Activated naive CD4-positive, alpha-beta T cell treated with anti-CD3 and anti-CD28 coated beads, Interleukin-2, amount 50 U/mL, for 24 hours (primary cell): ENCODE results near the gene CCDC121.
"Not testable (repeated sequence)": the region's sequence is repeated elsewhere in the genome, so short reads cannot be mapped to it uniquely, and the experiment has no call there.

Experiments
- H3K27ac Mint-ChIP-seq: one replicate; pipeline ENCODE4 v1.8.0; 2021; ENCODE audit warnings: mild to moderate bottlenecking, mixed read lengths
- H3K27me3 Mint-ChIP-seq: one replicate; pipeline ENCODE4 v1.8.0; 2021; ENCODE audit warnings: mixed read lengths
- H3K36me3 Mint-ChIP-seq: one replicate; pipeline ENCODE4 v1.8.0; 2021; ENCODE audit warnings: mixed read lengths
- H3K4me1 Mint-ChIP-seq: one replicate; pipeline ENCODE4 v1.8.0; 2021; ENCODE audit warnings: mixed read lengths
- H3K4me3 Mint-ChIP-seq: one replicate; pipeline ENCODE4 v1.8.0; 2021; ENCODE audit warnings: mild to moderate bottlenecking, mixed read lengths
- H3K9me3 Mint-ChIP-seq: one replicate; pipeline ENCODE4 v1.8.0; 2021; ENCODE audit warnings: mixed read lengths

The CCDC121 gene

DNA sequence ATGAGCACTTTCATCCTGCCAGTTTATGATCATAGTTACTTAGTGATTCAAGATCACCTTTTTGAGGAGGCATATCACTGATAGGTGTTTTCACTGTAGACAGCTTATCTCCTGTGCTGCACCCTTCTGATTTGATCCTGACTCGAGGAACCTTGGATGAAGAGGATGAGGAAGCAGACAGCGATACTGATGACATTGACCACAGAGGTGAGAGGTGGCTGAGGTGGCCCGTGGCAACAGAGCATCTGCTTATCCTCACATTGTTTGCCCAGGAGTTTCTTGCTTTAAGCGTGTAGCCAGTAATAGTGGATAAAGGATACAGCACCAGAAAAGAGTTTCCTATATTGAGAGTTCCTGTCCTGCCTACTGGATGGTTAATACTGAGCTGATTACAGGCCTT is 18.9 kb upstream of the CCDC121 start:
- H3K27me3 Mint-ChIP-seq: no peaks in the 10 kb centered on the region
- H3K27ac Mint-ChIP-seq: no peak overlapping the region
- no peak overlapping the region for H3K4me3 Mint-ChIP-seq
- H3K4me1 Mint-ChIP-seq: peaks cover 4% of the 10 kb centered on the region
- no peaks in the 10 kb centered on the region for H3K9me3 Mint-ChIP-seq
- peaks cover 10% of the 10 kb centered on the region for H3K36me3 Mint-ChIP-seq

DNA sequence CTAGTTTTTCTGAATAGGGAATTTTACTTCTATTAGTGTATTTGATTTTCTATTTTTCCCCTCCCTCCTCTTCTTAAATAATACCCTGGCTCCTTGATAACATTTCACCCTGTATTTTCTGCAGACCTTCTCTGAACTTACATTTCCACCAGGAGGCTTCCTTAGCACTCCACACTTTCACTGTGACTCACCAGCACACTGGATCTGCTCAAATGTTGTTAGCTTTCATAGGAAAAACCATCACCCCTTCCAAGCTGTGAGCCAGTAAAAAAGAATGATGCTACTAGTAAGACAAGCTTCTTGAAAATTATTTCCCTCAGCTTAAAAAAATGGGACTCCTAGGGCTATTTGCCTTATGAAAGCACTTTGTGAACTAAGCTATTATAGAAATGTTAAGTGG is 18.5 kb upstream of the CCDC121 start:
- H3K27ac Mint-ChIP-seq: no peak overlapping the region
- H3K4me1 Mint-ChIP-seq: no peaks in the 10 kb centered on the region
- no peak overlapping the region for H3K4me3 Mint-ChIP-seq
- H3K9me3 Mint-ChIP-seq: no peaks in the 10 kb centered on the region
- peaks cover 10% of the 10 kb centered on the region for H3K36me3 Mint-ChIP-seq
- H3K27me3 Mint-ChIP-seq: no peaks in the 10 kb centered on the region

DNA sequence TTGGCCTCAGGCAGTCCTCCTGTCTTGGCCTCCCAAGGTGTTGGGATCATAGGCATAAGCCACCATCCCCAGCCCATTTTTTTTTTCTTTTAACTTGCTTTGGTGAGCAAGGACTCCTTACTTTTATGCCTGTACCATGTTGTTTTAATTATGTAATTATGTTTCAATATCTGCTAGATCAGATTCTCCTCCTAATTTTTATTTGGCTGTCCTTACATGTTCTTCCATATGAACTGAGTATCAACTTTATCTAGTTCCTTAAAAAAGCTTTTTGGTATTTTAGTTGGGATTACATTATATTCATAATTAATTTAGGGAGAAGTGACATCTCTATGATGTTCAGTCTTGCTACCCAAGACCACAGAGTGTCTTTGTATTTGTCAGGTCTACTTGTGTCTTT is 16.4 kb upstream of the CCDC121 start:
- H3K9me3 Mint-ChIP-seq: no peaks in the 10 kb centered on the region
- H3K27ac Mint-ChIP-seq: peak overlapping the region; percentile 10
- no peaks in the 10 kb centered on the region for H3K27me3 Mint-ChIP-seq
- H3K4me1 Mint-ChIP-seq: no peaks in the 10 kb centered on the region
- no peak overlapping the region for H3K4me3 Mint-ChIP-seq
- H3K36me3 Mint-ChIP-seq: peaks cover 13% of the 10 kb centered on the region

DNA sequence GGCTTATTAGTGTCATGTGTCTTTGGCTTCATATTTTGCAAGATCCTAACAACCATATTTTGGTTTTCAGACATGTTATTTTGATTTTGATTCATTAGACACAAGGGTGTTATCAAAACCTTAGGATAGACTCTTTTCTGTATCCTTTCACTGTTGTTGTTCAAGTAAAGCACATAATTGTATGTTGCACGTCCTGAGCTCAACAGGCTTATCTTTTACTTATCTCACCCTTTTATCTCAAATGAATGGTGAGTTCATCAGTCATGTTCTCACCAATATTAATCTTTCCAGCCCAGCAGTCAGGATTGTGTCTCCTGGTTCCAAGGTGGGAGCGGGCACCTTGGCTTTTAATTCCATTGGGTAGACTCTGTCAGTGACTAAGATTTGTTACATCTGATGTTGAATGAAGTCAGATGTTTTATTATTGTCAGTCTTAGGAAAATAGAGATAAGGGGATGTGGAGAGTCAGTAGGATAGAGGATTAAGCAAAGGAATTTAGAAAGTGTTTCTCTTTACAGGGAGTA is 12.0 kb upstream of the CCDC121 start:
- Mint-ChIP-seq H3K36me3 (peaks cover 21% of the 10 kb centered on the region), H3K9me3 (no peaks in the 10 kb centered on the region), H3K27me3 (no peaks in the 10 kb centered on the region), H3K4me1 (peaks cover 17% of the 10 kb centered on the region), H3K4me3 (no peak overlapping the region), H3K27ac (no peak overlapping the region)

DNA sequence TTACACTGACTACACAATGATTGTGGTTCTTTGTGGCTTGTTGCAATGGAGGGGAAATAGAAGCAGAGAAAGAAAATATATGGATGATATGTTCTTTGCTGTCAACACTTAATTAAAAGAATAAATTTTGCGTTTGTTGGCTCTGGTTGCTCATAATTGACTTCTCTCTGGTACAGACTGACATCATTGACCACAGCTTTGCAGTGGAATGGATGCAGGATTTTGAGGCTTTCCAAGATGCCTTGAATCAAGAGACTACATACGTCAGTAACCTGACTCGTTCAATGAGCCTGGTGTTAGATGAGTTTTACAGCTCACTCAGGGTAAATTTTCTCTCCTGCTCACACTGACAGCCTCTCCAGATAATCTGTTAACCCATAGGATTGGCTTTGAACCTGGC is 9.9 kb upstream of the CCDC121 start:
- Mint-ChIP-seq H3K4me3 (peak overlapping the region; percentile 75), H3K9me3 (no peaks in the 10 kb centered on the region), H3K27ac (peak overlapping the region; percentile 96), H3K4me1 (peaks cover 25% of the 10 kb centered on the region), H3K27me3 (no peaks in the 10 kb centered on the region), H3K36me3 (peaks cover 33% of the 10 kb centered on the region)

DNA sequence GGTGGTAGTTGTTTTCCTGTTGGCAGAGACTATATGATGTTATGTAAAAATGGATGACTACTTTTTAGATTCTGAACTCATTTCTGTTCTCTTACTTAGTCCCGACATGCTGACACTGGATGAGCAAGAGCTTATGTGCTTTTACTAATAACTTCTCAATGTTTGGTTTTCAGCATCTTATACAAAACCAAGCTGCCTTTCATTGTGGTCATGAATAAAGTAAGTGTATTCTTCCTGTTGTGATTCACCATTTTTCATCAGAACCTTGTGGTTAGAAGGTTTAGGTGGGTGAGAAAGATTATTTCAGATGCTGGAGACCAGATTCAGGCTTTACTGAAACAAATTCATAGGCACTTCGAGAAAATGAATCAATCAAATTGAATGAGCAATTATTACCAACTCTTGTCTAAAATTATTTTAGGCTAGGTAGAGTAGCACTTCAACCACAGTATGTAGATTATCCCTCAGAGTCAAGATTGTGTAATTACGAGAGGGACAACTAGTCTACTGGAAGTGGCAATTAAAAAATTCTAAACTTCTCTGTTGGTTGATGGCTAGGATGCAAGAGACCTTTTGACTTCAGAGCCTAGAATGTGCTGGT is 9.3 kb upstream of the CCDC121 start:
- no peaks in the 10 kb centered on the region for H3K9me3 Mint-ChIP-seq
- H3K27me3 Mint-ChIP-seq: no peaks in the 10 kb centered on the region
- H3K27ac Mint-ChIP-seq: peak overlapping the region; percentile 96
- H3K36me3 Mint-ChIP-seq: peaks cover 35% of the 10 kb centered on the region
- H3K4me3 Mint-ChIP-seq: peak overlapping the region; percentile 75
- H3K4me1 Mint-ChIP-seq: peaks cover 26% of the 10 kb centered on the region

DNA sequence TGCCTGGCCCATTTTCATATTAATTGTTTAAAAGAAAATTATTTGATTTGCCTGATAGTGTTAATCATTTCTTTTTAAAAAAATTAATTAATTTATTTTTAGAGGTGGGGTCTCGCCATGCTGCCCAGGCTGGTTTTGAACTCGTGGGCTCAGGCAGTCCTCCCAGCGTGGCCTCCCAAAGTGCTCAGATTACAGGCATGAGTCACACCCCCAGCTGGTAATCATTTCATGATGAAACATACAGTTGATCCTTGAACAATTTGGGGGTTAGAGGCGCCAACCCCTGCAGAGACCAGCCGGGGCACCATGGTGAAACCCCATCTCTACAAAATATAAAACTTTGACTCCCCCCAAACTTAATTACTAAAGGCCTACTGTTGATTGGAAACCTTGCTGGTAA is 8.0 kb upstream of the CCDC121 start:
- Mint-ChIP-seq H3K9me3 (no peaks in the 10 kb centered on the region), H3K27me3 (no peaks in the 10 kb centered on the region), H3K36me3 (peaks cover 38% of the 10 kb centered on the region), H3K27ac (no peak overlapping the region), H3K4me3 (no peak overlapping the region), H3K4me1 (peaks cover 35% of the 10 kb centered on the region)

DNA sequence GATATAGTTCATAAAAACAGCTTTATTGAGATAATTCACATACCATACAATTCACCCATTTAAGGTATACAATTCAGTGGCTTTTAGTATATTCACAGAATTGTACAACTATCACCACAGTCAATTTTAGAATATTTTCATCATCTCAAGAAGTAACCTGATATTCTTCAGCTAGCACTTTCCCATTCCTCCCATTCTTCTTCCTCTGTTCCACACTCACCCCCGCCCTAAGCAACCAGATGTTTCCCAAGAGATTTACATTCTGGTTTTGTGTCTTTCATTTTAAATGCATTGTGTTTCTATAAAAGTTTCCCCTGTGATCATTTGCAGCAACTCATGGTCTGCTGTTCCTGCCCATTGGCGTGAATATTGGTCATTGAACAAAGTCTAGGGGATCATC is 5.5 kb upstream of the CCDC121 start:
- Mint-ChIP-seq H3K27me3 (no peaks in the 10 kb centered on the region), H3K36me3 (peaks cover 39% of the 10 kb centered on the region), H3K4me1 (peaks cover 48% of the 10 kb centered on the region), H3K9me3 (no peaks in the 10 kb centered on the region), H3K27ac (no peak overlapping the region), H3K4me3 (no peak overlapping the region)

DNA sequence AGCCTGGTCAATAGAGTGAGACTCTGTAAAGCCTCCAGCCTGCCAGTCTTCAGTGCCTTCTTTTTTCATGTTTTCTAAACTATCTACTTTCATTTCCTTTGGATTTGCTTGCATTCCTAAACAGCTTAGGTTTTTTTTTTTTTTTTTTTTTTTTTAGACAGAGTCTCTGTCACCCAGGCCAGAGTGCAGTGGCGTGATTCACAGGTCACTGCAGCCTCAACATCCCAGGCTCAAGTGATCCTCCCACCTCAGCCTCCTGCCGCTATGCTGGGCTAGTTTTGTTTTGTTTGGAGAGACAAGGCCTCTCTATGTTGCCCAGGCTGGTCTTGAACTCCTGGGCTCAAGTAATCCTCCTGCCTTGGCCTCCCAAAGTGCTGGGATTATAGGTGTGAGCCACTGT is 1.4 kb upstream of the CCDC121 start:
- H3K4me1 Mint-ChIP-seq: peaks cover 31% of the 10 kb centered on the region
- H3K27me3 Mint-ChIP-seq, H3K9me3 Mint-ChIP-seq, H3K4me3 Mint-ChIP-seq, H3K27ac Mint-ChIP-seq: not testable (repeated sequence)
- H3K36me3 Mint-ChIP-seq: peaks cover 21% of the 10 kb centered on the region

DNA sequence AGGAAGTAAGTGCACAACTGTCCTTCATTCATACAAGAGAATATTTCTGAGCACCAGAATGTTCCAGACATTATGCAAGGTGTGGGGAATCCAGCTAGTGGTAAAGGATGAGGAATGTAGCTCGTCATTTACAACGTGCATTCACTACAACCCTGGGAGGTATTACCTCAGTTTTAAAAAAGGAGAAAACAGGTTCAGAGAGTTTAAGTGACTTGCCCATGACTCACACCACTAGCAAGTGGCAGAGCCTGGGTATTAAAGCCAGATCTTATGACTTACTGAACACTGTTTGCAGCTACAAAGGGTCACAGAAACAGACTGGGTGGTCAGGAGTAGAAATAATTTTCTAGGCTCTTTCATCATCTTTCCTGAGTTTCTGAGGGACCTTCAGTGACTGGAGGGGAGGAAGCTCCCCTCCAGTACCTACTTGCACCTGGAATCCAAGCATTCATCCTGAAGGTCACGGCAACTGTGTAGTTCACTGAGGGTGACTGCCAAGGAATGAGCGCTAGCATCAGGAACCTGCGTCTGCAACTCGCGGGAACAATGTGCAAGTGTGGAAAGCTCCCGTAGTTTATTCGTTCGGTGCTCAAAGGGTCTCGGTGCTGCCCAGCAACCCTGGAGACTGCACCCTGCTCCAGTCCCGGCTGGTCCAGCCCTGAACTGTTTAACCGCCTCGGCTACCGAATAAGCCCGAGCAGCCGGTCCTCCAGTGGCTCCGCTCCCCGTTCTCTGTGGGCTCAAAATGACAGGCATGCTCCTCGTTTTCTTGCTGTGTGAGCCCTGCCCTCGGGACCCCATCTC is 647 bp downstream of the CCDC121 start:
- H3K27me3 Mint-ChIP-seq: no peaks in the 10 kb centered on the region
- H3K4me3 Mint-ChIP-seq: no peak overlapping the region
- H3K9me3 Mint-ChIP-seq: no peaks in the 10 kb centered on the region
- H3K4me1 Mint-ChIP-seq: peaks cover 22% of the 10 kb centered on the region
- peak overlapping the region; percentile 4 for H3K27ac Mint-ChIP-seq
- peaks cover 19% of the 10 kb centered on the region for H3K36me3 Mint-ChIP-seq

DNA sequence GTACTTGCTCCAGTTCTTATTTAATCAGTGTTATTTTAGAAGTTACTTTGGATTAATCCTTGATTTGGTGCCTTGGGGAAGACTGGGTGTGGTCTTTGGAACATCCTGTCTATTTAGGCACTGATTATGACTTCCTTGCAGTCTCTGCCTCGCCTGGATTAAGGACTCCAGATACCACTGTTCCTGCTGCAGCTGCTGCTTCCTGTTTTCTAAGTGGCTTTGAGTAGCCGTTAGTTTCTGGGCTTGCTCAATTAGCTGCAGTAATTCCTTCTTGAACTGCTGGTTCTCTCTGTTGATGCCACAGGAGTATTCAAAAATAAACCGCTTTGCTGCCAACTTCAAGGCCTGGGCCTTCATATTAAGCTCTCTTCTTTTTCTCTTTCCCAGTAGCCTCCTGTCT is 1.9 kb downstream of the CCDC121 start:
- peaks cover 18% of the 10 kb centered on the region for H3K4me1 Mint-ChIP-seq
- H3K36me3 Mint-ChIP-seq: peaks cover 24% of the 10 kb centered on the region
- not testable (repeated sequence) for H3K27me3 Mint-ChIP-seq, H3K9me3 Mint-ChIP-seq, H3K4me3 Mint-ChIP-seq
- peak overlapping the region; percentile 92 for H3K27ac Mint-ChIP-seq

DNA sequence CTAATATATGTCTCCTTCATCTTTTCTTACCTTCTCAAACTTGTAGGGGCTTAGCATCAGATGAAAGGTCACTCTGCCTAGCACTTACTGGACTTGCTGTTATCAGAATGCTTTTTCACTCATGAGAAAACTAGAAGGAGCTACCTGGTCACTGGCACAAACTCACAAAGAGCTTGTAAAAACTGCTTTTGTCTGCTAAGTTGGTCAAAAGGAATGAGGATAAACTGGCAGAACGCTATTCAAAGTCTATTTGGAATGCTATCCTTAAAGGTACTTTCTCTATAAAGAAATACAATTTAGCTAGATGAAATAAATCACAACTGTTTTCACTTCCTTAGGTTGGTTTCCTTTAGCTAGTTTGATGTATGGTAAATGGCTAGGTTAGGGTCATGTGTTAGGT is 2.5 kb downstream of the CCDC121 start:
- not testable (repeated sequence) for H3K9me3 Mint-ChIP-seq, H3K27ac Mint-ChIP-seq, H3K4me3 Mint-ChIP-seq, H3K27me3 Mint-ChIP-seq
- H3K4me1 Mint-ChIP-seq: peaks cover 12% of the 10 kb centered on the region
- peaks cover 24% of the 10 kb centered on the region for H3K36me3 Mint-ChIP-seq

DNA sequence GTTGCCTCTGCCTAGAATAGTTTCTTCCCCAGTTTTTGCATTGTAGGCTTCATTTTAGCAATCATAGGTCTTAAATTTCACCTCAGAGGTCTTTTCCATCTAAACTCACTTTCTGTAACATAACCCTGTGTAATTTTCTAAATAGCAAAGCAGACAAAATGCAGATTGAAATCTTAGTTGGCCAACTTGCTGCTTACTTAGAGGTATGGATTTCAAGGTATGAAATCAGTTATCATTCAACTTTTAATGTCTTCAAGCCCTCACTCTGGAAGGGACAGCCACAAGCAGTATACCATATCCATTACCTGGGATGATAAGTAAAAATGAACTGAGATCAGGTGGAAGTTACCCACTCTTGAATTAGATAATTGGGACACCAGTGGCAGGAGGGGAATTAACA is 3.9 kb downstream of the CCDC121 start:
- Mint-ChIP-seq H3K9me3 (no peaks in the 10 kb centered on the region), H3K27ac (no peak overlapping the region), H3K4me3 (no peak overlapping the region), H3K4me1 (peaks cover 4% of the 10 kb centered on the region), H3K27me3 (no peaks in the 10 kb centered on the region), H3K36me3 (peaks cover 20% of the 10 kb centered on the region)

DNA sequence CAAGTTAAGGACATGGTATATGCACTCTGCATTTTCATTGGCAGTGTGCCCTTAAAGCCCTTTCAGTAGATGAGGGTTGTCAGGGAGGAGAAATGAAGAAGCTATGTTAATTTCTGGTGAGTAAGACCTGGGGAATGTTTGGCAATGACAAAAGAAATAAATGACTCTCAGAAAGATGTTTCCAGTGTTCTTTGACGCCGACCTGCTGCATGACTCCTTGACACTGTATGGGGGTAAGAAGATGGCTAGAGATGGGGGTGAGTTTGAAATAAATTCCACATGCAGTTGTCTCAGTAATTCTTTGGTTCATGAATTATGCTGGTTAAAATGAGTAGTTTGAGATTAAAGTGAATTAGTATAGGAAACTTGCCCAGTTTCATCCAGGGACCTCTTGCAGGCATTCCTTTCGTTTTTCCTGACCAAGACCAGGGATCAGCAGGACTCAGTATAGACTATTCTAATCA is 5.9 kb downstream of the CCDC121 start:
- peaks cover 4% of the 10 kb centered on the region for H3K4me1 Mint-ChIP-seq
- H3K4me3 Mint-ChIP-seq: no peak overlapping the region
- no peaks in the 10 kb centered on the region for H3K27me3 Mint-ChIP-seq
- no peaks in the 10 kb centered on the region for H3K9me3 Mint-ChIP-seq
- H3K36me3 Mint-ChIP-seq: peaks cover 23% of the 10 kb centered on the region
- peak overlapping the region; percentile 4 for H3K27ac Mint-ChIP-seq

DNA sequence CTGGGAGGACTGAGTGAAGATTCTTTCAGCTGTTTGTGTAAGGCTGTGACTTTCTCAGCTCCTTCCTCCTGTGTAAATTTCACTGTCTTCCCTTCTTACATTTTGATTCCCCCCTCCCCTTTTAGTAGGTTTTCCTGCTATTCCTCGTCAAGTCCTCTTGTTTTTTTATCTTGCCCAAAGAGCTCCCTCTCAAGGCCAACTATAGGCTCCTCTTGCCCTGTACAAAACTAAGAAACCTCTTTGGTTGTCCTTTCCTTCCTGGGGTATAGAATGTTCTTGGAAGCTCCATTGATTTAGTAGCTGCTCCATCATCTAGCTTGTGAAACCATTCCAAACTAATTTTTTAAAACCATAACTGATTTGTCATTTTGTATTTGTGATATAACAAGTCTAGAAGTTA is 7.3 kb downstream of the CCDC121 start:
- Mint-ChIP-seq H3K36me3 (peaks cover 29% of the 10 kb centered on the region), H3K9me3 (no peaks in the 10 kb centered on the region), H3K27me3 (no peaks in the 10 kb centered on the region), H3K27ac (no peak overlapping the region), H3K4me1 (peaks cover 4% of the 10 kb centered on the region), H3K4me3 (no peak overlapping the region)

DNA sequence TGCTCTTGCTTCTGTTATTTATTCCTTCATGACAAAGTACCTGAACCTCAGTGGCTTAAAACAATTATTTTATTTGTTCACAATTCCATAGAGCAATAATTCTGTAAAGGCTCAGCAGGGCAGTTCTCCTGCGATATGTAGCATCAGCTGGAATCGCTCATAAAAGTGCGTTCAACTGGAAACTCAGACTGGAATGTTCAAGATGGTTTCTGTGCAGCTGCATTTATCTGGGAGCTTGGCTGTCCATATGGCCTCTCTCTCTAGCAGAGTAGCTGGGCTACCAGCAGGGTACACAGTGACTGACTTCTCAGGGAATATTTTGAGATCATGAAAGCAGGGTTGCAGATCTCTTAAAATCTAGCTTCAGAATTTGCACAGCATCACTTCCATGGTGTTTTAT is 13.5 kb downstream of the CCDC121 start:
- Mint-ChIP-seq H3K9me3 (no peaks in the 10 kb centered on the region), H3K4me1 (no peaks in the 10 kb centered on the region), H3K27ac (no peak overlapping the region), H3K4me3 (no peak overlapping the region), H3K27me3 (no peaks in the 10 kb centered on the region), H3K36me3 (peaks cover 11% of the 10 kb centered on the region)
